NCI-H226 (cell line): ENCODE data around the gene CCDC8.
"Not testable (repeated sequence)": the region's sequence is repeated elsewhere in the genome, so short reads cannot be mapped to it uniquely, and the experiment has no call there.

Experiments used
- DNase-seq: peaks from one replicate; pipeline ENCODE4 v3.0.0-alpha.2; 2015

CCDC8 gene

GRCh38 chr19:46428239-46429135 is 15.1 kb upstream of the CCDC8 start, which contains the start of gene PNMA8C:
Gene PNMA8C (minus strand): TSS chr19:46428936. CDS start chr19:46428359, 577 bp downstream.
- DNase-seq = no peak

- DNase-seq = no peak
These were observed 14.2 kb upstream of the CCDC8 start for GRCh38 chr19:46427518-46428045.

DNA sequence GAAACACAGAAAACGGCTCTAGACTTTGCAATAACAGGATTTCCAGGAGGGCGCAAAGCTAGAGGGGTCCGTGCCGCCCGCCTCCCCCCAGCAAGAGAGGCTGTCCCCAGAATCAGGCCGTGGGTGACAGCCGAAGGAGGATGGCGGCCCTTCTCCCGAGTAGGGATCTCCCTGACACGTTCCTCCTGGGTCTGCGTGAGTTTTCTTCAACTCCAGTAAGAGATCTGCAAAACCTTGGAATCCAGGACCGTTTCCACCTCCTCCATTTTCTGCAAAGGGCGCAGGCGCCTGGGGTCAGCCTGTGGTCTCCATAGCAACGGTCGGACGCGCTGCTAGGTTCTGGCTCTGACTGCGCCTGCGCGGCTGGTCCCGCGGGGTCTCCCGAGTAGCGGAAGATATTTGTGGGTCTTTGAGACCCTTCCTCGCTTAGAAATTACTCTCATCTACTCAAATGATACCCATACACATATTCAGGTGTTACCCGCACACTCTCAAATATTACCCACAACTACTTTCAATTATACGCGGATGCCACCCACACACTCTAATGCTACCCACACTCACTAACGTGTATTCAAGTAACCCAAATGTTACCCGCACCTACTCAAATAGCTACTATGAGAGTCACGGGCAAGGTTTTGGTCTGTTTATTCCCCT is 13.3 kb upstream of the CCDC8 start:
- DNase-seq = peak; percentile 41

DNA sequence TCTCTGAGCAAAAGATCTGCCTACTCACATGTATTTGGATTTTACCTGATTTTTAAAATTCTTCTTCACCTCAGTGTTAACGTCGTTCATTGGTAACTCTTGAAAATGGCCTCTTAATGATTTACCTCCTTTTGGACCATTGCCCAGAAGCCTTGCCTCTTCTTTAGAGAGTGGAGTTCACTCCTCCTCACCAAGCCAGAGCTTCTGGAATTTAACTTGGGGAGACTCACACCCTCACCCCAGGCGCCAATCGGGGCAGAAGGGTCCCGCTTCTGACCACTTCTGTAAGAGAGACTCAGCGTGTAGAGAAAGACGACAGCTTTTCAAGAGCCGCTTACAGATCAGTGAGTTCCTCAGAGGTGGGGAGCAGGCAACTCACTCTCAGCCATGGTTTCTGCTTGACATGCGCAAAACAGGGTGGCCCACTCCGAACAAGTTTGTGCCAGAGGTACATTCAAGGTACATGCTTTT is 12.7 kb upstream of the CCDC8 start:
- peak; percentile 17 for DNase-seq

- no peak for DNase-seq
These were observed 9.8 kb upstream of the CCDC8 start for GRCh38 chr19:46423188-46423587.

DNA sequence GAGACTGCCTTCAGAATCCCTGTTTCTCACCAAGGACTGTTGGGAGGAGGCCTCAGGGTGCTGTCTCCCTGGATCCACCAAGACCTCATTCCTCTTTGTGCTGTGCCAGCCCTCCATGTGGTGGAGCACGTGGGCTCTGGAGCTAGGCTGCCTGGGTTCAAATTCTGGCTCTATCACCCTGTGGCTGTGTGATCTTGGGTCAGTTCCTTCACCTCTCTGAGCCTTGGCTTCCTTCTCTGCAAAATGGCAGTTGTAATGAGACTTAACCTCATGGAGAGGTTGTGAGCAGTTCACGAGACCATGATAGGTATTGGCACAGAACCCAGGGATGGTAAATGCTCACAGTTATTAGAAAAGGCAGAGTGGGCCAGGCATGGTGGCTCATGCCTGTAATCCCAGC is 9.0 kb upstream of the CCDC8 start:
- DNase-seq = no peak

- DNase-seq = no peak
These were observed 6.7 kb upstream of the CCDC8 start for GRCh38 chr19:46420056-46420455.

DNA sequence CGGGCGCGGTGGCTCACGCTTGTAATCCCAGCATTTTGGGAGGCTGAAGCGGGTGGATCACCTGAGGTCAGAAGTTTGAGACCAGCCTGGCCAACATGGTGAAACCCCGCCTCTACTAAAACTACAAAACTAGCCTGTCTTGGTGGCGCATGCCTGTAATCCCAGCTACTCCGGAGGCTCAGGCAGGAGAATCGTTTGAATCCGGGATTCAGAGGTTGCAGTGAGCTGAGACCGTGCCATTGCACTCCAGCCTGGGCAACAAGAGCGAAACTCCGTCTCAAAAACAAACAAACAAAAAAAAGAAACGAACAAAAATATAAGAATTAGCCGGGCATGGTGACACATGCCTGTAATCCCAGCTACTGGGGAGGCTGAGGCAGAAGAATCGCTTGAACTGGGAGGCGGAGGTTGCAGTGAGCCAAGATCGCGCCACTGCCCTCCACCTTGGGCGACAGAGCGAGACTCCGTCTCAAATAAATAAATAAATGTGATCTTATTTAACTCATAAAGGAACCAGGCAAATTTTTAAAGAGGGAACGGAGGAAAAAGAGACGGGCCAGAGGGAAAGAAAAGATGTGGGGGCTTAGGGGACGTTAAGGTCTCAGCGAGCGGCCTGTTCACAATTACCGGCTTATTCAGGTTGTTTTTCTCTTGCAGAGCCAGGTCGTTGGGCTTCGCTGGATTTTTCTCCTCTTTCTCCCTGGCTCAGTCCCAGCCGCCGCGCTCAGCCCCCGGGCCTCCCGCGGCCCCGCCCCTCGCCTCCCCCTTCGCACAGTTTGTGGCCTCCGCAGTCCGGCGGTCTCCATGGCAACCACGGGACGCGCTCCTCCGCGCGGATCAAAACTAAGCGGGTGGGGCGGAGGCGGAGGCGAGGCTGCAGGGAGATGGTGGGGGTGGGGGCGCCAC is 2.7 kb upstream of the CCDC8 start:
- peak; percentile 67 for DNase-seq

DNA sequence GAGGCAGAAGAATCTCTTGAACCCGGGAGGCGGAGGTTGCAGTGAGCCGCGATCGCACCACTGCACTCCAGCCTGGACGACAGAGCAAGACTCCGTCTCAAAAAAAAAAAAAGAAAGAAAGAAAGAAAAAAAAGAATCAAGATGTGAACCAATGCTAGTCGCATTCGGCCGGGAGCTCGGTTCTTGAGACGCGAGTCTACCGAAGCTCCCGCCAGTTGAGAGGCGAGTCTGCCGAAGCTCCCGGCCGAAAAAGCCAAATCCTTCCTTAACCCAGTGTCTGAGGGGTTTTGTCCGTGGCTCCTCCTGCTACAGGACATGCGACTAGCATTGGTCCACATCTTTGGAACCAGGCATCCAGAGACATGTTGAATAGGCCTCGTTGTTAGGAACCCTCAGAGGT is 1.5 kb upstream of the CCDC8 start:
- not testable (repeated sequence) for DNase-seq

DNA sequence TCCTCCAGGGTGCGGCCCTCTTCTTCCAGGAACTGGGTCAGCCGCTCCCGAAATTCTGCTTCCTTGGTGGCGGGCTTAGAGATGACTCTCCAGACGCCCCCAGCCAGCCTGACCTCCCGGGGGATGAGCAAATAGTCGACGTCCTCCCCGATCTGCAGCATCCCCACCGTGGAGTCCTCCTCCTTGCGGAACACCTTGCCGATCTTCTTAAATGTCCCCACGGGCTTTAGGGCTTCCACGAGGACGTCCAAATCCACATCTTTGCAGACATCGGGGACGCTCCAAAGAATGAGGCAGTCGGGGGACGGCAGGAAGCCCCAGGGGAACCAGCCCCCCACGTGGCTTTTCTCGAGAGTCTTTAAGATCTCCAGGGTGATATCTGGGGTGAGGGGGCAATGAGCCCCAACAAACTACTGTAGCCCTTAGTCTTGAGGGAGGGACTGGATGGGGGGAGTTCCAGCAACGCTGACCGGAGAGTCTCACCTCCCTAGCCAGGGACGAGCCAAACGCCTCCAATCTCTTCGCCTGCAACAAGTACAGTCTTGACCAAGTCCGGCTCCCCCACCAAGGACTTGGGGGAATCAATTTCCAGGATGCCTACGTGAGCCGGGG is 608 bp downstream of the CCDC8 start:
- DNase-seq = no peak

GRCh38 chr19:46411925-46412649 is 1.3 kb downstream of the CCDC8 start:
- no peak for DNase-seq

GRCh38 chr19:46411088-46411924 is 2.1 kb downstream of the CCDC8 start:
- no peak for DNase-seq

- DNase-seq = no peak
These were observed 2.9 kb downstream of the CCDC8 start for GRCh38 chr19:46410205-46411087.

- DNase-seq = no peak
These were observed 4.2 kb downstream of the CCDC8 start for GRCh38 chr19:46409191-46409590.

DNA sequence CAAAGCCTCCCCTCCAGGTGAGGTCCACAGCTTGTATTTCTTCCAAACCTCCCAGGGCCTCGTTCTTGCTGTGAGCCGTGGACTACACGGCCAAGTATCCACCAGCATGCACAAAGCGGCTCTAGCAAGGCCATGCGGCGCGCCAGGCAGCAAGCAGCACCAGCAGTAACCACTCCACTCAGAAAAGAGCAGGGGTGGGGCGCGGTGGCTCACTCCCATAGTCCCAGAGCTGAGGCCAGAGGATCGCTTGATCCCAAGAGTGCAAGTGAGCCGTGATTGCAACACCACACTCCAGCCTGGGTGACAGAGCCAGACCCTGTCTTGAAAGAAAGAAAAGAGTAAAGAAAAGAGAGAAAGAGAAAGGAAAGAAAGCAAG is 4.7 kb downstream of the CCDC8 start:
- no peak for DNase-seq

DNA sequence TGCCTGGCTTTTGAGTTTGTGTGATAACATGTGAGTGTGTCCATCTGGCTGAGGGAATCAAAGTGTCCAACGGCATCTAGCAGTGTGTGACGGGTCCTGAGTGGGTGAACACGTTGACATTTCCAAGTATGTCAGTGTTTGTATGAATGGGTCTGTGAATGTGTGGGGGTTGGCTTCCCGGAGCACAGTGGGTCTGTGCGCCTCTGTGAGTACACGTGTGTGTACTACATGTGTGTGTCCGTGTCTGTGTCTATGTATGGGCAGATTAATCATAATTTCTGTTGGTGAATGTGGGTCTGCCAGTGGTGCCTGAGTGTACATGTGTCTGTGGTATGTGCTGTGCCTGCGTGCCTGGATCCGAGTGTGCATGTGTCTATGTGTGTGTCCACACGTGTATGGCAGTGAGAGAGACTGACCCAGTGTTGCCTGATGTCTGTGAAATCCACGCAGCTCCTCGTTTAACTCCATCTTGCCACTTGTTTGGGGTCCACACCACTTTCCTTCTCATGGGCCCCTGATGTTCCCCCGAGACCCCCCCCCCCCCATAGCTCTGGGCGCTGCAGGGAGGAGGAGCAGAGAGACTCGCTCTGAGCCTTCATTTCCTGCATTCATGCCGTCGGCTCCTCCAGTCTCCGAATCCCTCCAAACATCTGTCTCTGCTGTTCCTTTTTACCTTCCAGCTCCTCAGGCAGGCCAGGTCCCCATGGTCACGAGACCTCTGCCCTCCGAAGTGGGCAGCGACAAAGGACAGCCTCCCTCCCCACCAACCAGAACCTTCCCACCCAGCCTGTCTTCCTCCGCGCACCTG is 5.3 kb downstream of the CCDC8 start:
- no peak for DNase-seq

GRCh38 chr19:46406976-46407375 is 6.4 kb downstream of the CCDC8 start:
- no peak for DNase-seq

- DNase-seq = no peak
These were observed 8.5 kb downstream of the CCDC8 start for GRCh38 chr19:46404753-46405468.
